Stimulated activated CD8-positive, alpha-beta memory T cell treated with anti-CD3 and anti-CD28 coated beads, Interleukin-12 subunit alpha, Interleukin-12 subunit beta, amount 100 ng/mL, for 24 hours (primary cell): Measurements from ENCODE around the gene S1PR2.
A peak's percentile ranks its signal among the peaks of the same experiment; 100 is the strongest.
"Not testable (repeated sequence)": the region's sequence is repeated elsewhere in the genome, so short reads cannot be mapped to it uniquely, and the experiment has no call there.

Experiments
- DNase-seq: peaks from one replicate; pipeline ENCODE4 v3.0.0-alpha.2; 2020; ENCODE audit errors: extremely low read depth

The S1PR2 gene

GRCh38 chr19:10254244-10254643, 23.1 kb upstream of the S1PR2 start:
- no peak for DNase-seq

GRCh38 chr19:10252707-10253106, 21.6 kb upstream of the S1PR2 start:
- DNase-seq, result no peak

- peak; percentile 90 for DNase-seq
Measured at GRCh38 chr19:10251792-10252694, 20.9 kb upstream of the S1PR2 start, which contains the start of gene MRPL4. TSS of gene MRPL4 (plus strand) at chr19:10252214. CDS start at chr19:10252254, 40 bp downstream.

DNA sequence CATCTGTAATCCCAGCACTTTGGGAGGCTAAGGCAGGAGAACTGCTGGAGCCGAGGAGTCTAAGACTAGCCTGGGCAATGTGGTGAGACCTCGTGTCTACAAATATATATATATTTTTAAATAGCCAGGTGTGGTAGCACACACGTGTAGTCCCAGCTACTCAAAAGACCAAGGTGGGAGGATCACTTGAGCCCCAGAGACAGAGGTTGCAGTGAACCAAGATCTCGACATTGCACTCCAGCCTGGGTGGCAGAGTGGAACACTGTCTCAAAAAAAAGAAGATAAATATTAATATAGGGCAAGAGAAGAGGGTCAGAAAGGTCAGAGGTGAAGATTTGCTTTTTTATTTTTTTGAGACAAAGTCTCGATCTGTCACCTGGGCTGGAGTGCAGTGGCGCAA, 15.4 kb upstream of the S1PR2 start:
- DNase-seq, result no peak

DNA sequence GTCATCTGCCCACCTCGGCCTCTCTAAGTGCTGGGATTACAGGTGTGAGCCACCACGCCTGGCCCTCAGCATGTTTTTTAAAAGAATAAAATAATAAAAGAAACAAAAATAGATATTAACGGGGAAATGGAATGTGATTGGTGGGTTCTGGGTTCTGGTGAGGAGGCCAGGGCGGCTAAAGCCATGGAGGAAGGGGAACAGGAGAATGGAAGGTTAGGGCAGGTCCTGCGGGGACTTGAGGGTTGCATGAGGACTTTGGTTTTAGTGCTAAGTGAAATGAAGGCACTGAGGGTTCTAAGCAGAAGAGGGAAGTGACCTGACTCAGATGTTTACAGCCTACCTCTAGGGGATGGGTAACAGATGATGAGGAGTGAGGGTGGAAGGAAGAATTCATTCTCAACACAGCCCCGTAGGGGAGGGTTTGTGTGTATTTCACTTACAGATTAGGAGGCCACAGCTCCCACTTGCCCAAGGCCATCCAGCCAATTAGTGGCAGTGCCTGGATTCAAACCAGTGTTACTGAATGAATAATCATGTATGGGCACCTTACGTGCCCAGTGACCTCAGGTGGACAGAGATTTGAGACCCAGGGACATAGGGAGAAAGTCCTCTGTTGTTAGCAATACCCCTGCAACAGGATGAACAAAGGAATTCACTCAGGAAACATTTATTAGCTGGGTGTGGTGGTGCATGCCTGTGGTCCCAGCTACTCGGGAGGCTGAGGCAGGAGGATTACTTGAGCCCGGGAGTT, 14.2 kb upstream of the S1PR2 start:
- no peak for DNase-seq

DNA sequence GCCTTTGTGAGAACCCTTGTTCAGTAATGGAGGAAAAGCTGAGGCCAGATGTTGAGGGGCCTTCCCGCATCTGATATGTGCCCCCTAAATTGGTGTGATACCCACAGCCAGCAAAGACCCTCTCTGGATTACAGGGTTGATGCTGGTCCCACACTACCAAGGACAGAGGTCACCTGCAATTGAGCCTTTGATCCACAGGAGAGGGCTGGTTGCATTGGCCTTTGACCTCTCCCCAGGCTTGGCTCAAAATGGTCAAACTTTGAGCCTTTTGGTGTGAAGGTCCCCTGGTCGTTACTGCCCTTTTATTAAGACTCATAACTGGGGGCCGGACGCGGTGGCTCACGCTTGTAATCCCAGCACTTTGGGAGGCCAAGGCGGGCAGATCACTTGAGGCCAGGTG, 12.5 kb upstream of the S1PR2 start:
- no peak for DNase-seq

GRCh38 chr19:10241826-10242449, 10.8 kb upstream of the S1PR2 start:
- DNase-seq, result not testable (repeated sequence)

DNA sequence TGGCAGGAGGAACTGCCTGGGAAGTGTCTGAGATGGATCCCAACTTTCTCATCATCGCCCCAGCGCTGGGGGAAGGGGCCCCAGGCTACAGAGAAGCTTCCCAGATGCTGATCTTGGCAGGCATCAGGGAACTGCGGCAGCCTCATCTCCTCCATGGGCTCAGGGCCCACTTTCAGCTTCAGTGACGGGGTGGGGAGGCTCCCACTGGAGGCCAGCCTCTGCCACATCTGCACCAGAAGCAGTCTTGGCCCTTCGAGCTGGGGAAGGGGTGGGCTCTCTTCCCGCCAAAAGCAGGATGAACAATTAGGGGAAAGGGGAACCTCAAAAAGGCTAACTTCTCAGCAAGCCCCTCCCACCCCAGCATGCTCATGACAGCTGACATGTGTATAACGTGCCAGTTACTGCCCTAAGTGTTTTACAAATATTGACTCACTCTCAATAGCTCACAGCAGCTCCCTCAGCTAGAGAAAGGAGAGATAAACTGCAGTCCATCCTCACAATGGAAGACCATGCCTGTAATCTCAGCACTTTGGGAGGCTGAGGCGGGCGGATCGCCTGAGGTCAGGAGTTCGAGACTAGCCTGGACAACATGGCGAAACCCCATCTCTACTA, 7.1 kb upstream of the S1PR2 start:
- no peak for DNase-seq

DNA sequence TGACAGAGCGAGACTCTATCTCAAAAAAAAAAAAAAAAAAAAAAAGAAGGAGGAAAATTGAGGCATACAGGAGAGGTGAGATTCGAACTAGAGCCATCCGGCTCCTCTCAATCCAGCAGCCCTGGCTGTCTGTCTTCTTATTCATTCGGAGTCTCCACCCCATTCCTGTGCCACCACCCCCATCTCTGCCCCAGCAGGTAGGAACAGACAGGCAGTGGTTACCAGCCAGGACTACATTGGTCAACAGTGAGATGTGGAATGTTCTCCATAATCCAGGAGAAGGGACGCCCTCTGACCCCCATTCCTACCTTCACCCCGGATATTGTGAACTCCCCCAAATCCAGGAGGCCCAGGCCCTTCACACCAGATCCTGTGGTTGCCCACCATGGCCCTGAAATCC, 6.6 kb upstream of the S1PR2 start:
- no peak for DNase-seq

GRCh38 chr19:10235409-10235808, 4.3 kb upstream of the S1PR2 start:
- DNase-seq, result not testable (repeated sequence)

DNA sequence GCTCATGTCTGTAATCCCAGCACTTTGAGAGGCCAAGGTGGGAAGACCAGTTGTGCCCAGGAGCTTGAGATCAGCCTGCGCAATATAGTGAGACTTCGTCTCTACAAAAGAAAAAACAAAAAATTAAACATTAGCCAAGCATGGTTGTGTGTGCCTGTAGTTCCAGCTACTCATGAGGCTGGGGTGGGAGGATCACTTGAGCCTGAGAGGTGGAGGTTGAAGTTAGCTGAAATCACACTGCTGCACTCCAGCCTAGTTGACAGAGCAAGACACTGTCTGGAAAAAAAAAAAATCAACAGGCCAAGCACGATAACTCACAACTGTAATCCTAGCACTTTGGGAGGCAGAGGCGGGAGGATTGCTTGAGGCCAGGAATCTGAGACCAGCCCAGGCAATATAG, 3.9 kb upstream of the S1PR2 start:
- no peak for DNase-seq

DNA sequence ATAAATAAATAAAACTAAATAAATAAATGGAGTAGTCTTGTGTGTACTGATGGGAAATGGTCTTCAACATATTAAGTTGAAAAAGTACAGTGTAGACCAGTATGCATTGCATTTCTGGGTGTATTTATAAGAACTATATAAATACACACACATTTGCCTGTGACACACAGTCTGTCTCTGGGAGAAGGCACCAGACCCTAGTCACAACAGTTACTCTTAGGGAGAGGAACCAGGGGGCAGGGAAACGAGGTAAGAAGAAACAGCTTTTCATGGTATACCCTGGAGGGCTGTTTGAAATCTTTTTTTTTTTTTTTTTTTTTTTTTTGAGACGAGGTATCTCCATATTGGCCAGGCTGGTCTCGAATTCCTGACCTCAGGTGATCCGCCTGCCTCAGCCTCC, 2.8 kb upstream of the S1PR2 start:
- no peak for DNase-seq

DNA sequence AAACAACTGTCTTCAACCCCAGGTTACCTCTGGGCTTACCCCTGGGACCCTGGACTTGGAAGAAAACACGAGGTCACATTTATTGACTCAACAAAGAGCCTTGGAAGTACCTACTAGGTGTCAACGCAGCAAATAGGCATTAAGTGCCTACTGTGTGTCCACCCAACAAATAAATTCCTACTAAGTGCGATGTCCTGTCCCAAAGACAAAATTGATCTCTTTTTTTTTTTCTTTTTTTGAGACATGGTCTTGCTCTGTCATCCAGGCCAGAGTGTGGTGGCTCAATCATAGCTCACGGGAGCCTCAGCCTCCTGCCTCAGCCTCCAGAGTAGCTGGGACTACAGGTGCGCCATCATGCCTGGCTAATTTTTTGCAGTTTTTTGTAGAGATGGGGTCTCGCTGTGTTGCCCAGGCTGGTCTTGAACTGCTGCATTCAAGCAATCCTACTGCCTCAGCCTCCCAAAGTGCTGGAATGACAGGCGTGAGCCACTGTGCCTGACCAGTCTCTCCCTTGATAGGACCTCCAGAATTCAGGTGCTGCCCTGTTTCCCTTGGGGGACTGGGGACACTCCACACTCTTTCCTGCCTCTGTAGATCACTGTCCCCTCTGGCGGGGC, 589 bp upstream of the S1PR2 start:
- no peak for DNase-seq

GRCh38 chr19:10230173-10230860, 814 bp downstream of the S1PR2 start:
- no peak for DNase-seq

DNA sequence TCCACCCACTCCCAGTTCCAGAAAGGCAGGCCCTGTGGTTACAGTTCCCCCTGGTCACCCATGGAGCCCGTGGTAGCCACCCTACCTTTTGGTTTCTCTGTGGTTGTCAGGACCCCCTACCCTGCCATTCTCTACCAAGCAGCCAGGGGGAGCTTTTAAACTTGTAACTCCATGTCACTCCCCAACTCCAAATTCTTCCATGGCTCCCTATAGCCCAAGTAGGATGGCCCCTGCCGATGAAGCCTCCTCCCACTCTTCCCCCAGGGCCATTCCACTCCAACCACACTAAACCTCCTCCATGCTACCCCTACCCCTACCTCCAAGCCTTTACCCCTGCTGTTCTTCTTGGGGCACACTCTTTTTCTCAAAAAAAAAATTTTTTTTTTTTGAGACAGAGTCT, 2.2 kb downstream of the S1PR2 start:
- no peak for DNase-seq

GRCh38 chr19:10228393-10228792, 2.7 kb downstream of the S1PR2 start:
- DNase-seq, result no peak

DNA sequence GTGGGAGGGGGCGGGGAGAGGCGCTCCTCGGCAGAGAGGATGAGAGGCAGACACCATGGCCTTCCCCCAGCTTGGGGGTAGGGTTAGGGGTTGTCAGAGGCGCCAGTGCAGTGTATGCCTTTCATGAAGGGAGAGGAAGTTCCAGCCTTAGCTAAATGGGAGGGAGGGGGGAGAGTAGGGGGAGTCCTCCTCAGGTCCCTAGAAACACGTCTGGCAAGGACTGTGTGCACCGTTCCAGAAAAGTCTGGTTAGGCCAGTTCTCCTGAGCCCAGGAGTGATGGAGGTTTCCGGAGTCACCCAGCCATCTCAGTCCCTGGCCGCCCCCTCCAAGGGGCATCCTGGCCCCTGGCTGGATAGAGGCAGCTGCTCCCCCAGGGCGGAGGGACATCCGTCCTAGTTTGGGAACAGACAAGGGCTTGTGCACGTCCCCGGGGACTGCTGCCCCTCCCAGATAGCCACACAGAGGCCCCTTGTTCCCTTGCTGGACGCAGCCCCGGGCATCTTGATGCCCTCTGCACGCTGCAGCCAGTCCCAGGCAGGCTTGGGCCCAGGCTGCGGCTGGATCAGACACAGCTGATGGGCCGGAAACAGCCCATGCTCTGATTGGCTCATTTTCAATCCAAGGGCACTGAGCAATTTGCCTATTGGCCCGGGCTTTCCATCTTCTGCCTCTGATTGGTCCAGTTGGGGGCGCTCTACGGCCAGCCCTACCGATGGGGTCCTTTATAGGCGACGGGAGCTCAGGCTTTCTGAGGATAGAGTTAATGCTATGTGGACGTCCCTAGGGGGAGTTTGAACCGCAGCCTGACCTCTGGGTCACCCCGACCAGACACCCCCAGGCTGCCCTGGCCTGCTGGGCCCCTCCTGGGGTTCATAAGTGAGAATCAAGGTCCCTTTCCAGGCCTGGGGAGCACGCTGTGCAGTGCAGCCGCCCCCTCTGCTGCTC, 3.8 kb downstream of the S1PR2 start:
- no peak for DNase-seq

- no peak for DNase-seq
Measured at GRCh38 chr19:10226376-10227025, 4.6 kb downstream of the S1PR2 start.

DNA sequence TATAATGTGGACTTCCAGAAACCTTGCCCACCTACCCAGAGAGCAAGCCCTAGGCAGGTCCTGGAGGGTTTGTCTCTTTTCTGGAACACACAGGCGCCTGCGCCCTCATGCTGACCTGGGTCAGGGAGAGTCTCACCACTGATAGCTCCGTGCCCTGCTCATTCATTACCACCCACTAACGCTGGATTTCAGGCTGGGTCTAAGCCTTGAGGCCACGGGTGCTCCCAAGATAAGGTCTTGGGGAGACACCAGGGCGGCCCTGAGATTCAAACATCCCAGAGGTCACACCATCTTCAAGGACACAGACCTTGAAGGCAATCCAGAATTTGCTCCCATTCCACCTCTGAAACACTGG, 5.1 kb downstream of the S1PR2 start:
- DNase-seq, result no peak
